HG03520 (cell line): Measurements from ENCODE around the gene MINDY4.

Experiments
- ATAC-seq: cut with Tn5 transposase; IDR thresholded peaks from one replicate; pipeline ENCODE4 v1.9.1; 2021; ENCODE audit warnings: mild to moderate bottlenecking, moderate library complexity; ENCODE audit not compliant: unreplicated experiment

MINDY4 gene

DNA sequence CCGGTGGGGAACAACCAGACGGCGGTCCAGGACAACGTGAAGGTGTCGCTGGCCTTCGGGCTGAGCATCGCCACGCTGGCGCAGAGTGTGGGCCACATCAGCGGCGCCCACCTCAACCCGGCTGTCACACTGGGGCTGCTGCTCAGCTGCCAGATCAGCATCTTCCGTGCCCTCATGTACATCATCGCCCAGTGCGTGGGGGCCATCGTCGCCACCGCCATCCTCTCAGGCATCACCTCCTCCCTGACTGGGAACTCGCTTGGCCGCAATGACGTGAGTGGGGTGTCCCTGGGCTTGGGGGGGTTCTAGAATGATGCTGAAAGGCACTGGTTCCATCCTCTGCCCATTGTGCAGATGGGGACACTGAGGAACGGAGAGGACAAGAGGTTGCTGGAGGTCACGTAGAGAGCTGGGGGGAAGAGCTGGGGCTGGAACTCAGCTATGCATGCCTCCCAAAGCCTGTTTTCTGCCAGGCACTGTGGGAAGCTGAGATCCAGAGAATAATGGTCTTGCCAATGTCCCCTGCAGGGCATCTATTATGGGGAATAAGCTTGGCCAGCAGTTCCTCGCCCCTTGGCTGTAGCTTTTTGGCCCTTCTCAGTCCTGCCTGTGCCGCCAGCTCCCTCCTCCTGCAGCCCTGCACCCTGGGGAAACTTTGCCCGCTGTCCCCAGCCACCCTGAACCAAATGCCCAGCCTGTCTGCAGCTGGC is 141.0 kb downstream of the MINDY4 start:
- no peak for ATAC-seq

DNA sequence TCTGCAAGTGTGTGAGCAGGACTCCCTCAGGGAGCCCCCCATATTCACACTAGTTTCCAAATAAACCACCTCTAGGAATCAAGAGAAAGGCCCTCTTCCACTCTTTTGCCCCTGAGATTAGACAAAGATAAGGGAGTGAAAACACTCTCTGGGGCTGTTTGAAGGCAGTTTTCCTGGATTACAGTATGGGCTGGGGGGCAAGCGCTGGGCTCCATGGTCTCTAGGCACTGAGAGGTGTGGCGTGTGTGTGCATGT is 141.4 kb downstream of the MINDY4 start:
- no peak for ATAC-seq

- ATAC-seq = no peak
These were observed 142.0 kb downstream of the MINDY4 start for GRCh38 chr7:30912986-30913811.

DNA sequence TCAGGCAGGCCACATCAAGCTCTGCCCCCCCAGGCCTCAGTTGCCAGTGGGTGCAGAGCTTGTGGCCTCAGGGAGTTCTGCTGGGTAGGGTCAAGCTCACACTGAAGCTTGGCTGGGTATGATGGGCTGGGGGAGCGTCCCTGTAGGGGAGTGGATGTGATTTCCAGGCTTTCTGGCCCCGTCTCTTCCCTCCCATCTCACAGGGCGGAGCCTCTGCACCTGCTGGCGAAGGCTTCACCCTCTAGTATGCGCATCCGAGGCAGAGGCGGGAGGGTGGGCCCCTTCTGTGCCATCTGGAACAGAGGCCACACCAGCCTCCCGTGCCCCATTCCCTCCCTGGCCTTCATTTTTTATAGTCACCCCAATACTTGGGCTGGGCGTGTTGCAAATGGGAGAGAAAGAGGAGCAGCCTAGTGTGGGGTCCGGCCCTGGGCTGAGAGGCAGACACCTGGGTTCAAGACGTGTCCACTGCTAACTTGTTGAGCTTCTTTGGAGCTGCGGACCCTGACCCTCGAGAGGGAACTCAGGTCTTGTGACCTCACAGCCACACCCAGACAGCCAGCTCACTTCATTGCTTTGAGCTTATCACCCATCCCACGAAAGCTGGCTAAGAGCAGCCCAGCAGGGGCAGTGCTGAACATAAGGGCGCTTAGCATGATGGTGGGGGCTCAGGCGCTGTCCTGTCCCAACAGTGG is 142.8 kb downstream of the MINDY4 start:
- no peak for ATAC-seq

GRCh38 chr7:30914596-30914995 is 143.4 kb downstream of the MINDY4 start:
- no peak for ATAC-seq

- no peak for ATAC-seq
These were observed 143.9 kb downstream of the MINDY4 start for GRCh38 chr7:30915005-30915601.

DNA sequence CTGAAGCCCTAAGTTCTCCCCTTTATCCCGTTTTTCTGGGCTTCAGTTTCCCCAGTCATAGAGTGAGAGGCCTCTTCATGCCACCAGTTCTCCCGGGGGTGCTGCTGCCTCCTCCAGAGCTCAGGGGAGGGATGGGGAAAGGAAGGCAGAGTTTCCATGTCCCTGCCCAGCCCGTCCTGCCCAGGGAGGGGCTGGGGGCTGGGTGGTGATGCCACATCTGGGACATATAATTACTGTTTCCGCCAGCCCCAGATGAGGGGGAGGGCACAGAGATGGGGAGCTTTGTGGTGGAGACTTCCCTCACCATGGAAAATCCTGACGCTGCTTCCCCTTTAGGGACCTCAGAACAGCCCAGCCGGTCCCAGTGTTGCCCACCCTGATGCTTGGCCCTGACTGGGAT is 144.5 kb downstream of the MINDY4 start:
- ATAC-seq = no peak

- ATAC-seq = no peak
These were observed 145.0 kb downstream of the MINDY4 start for GRCh38 chr7:30916255-30916654.

DNA sequence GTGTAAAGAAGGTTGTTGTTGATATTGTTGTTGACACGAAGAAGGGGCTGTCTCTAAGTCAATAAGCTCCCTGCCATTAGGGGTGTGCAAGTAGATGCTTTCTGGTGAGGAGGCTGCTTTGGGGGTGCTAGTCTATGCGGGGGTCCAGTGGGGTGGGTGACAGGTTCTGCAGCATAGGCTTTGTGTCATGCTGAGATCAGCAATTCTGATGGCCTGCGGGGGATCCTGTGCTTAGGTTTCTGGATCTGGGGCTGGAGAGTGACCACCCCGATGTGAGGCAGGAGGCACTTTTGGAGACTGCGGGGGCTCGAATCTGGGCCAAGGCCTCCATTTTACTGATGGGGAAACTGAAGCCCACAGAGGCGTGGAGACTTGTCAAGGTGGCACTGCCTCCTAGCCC is 145.6 kb downstream of the MINDY4 start:
- ATAC-seq = no peak

GRCh38 chr7:30917216-30917893 is 146.1 kb downstream of the MINDY4 start:
- ATAC-seq = no peak

GRCh38 chr7:30918676-30919075 is 147.5 kb downstream of the MINDY4 start:
- ATAC-seq = no peak

DNA sequence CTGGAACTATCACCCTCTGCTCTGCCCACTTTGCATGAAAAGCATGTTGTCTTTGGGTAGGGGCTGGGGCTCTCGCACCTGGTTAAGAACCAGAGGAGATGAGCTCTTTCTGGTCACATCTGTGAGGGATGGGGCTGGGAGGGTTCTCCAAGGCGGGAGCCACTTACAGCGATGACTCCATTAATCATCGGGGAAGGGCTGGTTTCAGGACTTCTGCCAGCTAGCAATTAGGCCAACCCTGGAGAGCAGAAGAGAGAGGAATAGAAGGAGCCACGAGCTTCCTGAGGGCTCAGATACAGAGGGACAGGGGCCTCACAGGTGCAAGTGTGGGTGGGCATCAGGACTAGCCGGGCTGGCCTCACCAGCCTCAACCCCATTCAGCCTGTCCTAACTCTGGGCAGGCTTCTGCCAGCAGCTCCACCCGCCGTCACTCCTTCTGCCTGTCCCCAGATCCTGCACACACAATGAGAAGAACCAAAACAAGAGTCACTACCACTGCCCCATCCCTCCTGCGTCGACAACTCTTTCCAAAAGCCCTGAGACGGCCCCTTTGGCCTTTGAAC is 148.9 kb downstream of the MINDY4 start:
- no peak for ATAC-seq

DNA sequence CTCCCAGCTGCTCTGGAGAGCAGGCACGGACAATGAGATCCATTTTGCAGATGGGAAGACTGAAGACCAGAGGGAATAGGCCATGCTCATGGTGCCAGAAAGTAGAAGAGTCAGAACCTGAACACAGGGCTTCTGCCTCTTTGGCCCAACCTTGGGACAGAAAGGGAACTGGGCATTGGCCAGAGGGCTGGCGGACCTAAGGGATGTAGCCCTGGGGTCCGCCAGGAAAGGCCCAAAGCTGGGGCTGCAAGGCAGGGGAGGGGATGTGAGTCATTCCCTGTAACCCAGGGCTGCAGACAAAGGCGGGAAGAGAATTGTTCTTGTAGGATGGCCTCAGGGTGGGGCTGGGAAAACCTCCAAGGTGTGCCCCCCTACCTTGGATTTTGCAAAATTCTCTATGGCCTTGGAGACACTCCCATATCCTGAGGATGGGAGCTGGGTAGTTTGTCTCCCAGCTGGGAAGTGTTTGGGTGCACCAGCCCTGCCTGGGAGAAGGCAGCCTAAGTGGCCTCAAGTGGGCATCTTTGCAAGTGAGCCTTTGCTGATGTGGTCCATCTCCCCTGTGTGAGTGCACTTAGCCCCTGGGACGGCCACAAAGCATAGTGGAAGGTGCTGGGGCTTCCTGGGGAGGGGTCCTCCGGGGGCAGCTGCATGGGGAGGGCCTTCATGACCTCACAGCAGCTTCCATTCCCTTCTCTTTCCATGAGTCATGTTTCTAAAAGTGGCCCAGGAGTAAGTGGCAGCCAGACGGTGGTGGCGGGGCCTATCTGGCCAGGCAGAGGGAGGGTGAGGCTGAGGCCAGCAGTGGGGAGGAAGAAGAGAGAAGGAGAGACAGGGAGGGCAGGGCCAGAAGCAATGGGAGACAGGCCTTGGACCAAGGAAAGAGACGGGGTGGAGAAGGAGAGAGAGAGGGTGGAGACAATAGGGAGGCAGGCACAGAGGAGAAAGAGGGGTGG is 149.6 kb downstream of the MINDY4 start:
- no peak for ATAC-seq

GRCh38 chr7:30921540-30922401 is 150.6 kb downstream of the MINDY4 start:
- ATAC-seq = no peak

DNA sequence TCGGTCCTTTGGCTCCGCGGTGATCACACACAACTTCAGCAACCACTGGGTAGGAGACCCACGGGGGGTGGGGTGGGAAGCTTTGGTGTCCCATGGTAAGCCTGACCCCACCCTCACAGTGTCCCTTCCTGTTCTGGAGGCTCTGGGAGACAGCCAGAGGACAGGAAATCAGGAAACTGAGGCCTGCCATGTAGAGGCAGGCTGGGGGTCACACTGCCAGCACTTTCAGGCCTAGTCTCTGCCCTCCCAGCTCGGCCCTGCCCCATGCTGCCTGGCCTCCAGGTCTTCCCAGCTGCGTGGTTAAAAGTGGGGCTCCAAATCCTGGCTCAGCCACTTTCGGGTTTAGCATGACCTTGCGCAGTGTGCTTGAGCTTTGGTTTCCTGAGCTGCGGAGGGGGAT is 151.4 kb downstream of the MINDY4 start:
- ATAC-seq = no peak

DNA sequence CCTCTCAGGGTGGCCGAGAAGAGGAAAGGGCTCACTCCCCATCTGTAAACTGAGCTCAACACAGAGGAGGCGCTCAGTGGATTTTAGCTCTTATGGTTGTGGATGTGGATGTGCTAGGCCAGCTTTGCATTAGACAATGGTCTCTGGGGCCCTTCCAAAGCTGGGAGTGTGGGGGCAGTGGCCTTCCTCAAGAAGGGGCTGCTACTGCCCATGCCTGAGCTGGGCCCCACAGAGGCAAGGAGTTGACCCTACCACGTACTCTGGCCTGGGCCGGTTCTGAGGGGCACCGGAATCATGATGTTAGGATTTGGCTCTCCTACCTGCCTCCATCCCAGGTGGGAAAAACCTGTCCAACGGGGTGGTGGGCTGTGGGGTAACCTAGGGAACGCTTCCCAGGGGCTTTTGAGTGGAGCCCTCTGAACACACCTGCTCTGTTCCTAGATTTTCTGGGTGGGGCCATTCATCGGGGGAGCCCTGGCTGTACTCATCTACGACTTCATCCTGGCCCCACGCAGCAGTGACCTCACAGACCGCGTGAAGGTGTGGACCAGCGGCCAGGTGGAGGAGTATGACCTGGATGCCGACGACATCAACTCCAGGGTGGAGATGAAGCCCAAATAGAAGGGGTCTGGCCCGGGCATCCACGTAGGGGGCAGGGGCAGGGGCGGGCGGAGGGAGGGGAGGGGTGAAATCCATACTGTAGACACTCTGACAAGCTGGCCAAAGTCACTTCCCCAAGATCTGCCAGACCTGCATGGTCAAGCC is 152.0 kb downstream of the MINDY4 start:
- no peak for ATAC-seq

DNA sequence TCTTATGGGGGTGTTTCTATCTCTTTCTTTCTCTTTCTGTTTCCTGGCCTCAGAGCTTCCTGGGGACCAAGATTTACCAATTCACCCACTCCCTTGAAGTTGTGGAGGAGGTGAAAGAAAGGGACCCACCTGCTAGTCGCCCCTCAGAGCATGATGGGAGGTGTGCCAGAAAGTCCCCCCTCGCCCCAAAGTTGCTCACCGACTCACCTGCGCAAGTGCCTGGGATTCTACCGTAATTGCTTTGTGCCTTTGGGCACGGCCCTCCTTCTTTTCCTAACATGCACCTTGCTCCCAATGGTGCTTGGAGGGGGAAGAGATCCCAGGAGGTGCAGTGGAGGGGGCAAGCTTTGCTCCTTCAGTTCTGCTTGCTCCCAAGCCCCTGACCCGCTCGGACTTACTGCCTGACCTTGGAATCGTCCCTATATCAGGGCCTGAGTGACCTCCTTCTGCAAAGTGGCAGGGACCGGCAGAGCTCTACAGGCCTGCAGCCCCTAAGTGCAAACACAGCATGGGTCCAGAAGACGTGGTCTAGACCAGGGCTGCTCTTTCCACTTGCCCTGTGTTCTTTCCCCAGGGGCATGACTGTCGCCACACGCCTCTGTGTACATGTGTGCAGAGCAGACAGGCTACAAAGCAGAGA is 152.7 kb downstream of the MINDY4 start:
- no peak for ATAC-seq

DNA sequence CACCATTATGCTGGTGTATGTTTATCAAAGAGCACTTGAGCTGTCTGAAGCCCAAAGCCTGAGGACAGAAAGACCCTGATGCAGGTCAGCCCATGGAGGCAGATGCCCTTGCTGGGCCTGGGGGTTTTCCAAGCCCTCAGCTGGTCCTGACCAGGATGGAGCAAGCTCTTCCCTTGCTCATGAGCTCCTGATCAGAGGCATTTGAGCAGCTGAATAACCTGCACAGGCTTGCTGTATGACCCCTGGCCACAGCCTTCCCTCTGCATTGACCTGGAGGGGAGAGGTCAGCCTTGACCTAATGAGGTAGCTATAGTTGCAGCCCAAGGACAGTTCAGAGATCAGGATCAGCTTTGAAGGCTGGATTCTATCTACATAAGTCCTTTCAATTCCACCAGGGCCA is 153.4 kb downstream of the MINDY4 start:
- no peak for ATAC-seq
